Naive thymus-derived CD8-positive, alpha-beta T cell (primary cell): ENCODE measurements around the gene ENTPD7. TPM values are rescaled to one million over a fixed set of nuclear protein-coding genes. Genes with fewer than 3 reads are reported as not detected.
"Not testable (repeated sequence)": the region's sequence is repeated elsewhere in the genome, so short reads cannot be mapped to it uniquely, and the experiment has no call there.

Experiments
- ATAC-seq, 2 donors: fragments of 150-1000 bp; cut with Tn5 transposase in 1 of 2; sonication (Bioruptor Pico), chemical (Tn5 transposase) in 1 of 2; 1 replicate in 1 of 2; 2 replicates in 1 of 2; pipeline ENCODE4 v1.10.0; 2021; ENCODE audit warnings: mild to moderate bottlenecking in 2 of 2, moderate library complexity in 2 of 2
- POLR2A ChIA-PET: fragments of 350-600 bp; sonication (Branson Sonifier 250); formaldehyde crosslinking; loops from one replicate; lab custom pipeline; 2021; ENCODE audit warnings: antibody characterized with exemption; lab: Charles Lee
- DNase-seq, 10 donors: peaks; one replicate each; pipeline versions ENCODE4 v3.0.0 to v3.0.0-alpha.2; 2020 to 2022
- H3K27ac Mint-ChIP-seq, 10 donors: one replicate each; pipeline ENCODE4 v1.8.0; 2020 to 2022; ENCODE audit warnings: mild to moderate bottlenecking in 10 of 10, mixed read lengths in 10 of 10, moderate library complexity in 4 of 10, inconsistent platforms in 1 of 10
- H3K27me3 Mint-ChIP-seq, 5 donors: one replicate each; pipeline ENCODE4 v1.8.0; 2021 to 2022; ENCODE audit warnings: mixed read lengths in 5 of 5
- H3K36me3 Mint-ChIP-seq, 3 donors: one replicate each; pipeline ENCODE4 v1.8.0; 2020 to 2022; ENCODE audit warnings: mixed read lengths in 3 of 3, mild to moderate bottlenecking in 2 of 3, inconsistent platforms in 1 of 3
- H3K4me1 Mint-ChIP-seq, 4 donors: one replicate each; pipeline ENCODE4 v1.8.0; 2021 to 2022; ENCODE audit warnings: mixed read lengths in 4 of 4
- H3K4me3 Mint-ChIP-seq, 10 donors: one replicate each; pipeline ENCODE4 v1.8.0; 2020 to 2022; ENCODE audit warnings: mild to moderate bottlenecking in 10 of 10, mixed read lengths in 10 of 10, moderate library complexity in 6 of 10, inconsistent platforms in 1 of 10
- H3K9me3 Mint-ChIP-seq, 9 donors: one replicate each; pipeline ENCODE4 v1.8.0; 2020 to 2022; ENCODE audit warnings: mixed read lengths in 9 of 9, mild to moderate bottlenecking in 3 of 9, inconsistent platforms in 1 of 9, moderate library complexity in 1 of 9
- polyA plus RNA-seq, 3 donors: library from polyadenylated mRNA; unstranded; fragments of 300-500 nt; fragmentation: Illumina TruSeq; gene quantifications; one replicate each; pipeline ENCODE4 v1.2.3, GENCODE V29; 2021
- total RNA-seq, 8 experiments: library from RNA in 2 of 8; stranded (reverse) in 2 of 8; gene quantifications; one replicate each; pipeline ENCODE4 v1.2.3 and lab custom pipeline; 2021 to 2026

Gene ENTPD7
- total and polyA plus RNA-seq, 5 experiments from 2014 or later, result 0.33 to 2.9 (median 0.83) TPM

- Mint-ChIP-seq H3K27ac (no peak overlapping the region), H3K27me3 (no peaks in the 10 kb centered on the region), H3K9me3 (no peaks in the 10 kb centered on the region), H3K36me3 (peaks cover 0 to 67% (median 3%) of the 10 kb centered on the region in 3 donors), H3K4me3 (no peak overlapping the region), H3K4me1 (peaks cover 0 to 7% (median 3%) of the 10 kb centered on the region in 4 donors)
- ATAC-seq (no peak), DNase-seq (no peak)
- POLR2A ChIA-PET, result no interaction called here
Measured at GRCh38 chr10:99708428-99709012, 49.2 kb downstream of the ENTPD7 start.

- Mint-ChIP-seq H3K4me3 (no peak overlapping the region), H3K36me3 (peaks cover 0 to 68% (median 3%) of the 10 kb centered on the region in 3 donors), H3K27ac (peak overlapping the region in 3 of 10 donors; percentile 32 to 62 (median 60)), H3K4me1 (peaks cover 0 to 7% (median 3%) of the 10 kb centered on the region in 4 donors), H3K9me3 (no peaks in the 10 kb centered on the region), H3K27me3 (no peaks in the 10 kb centered on the region)
- DNase-seq, result no peak
- ATAC-seq, result no peak
- POLR2A ChIA-PET, result no interaction called here
Measured at GRCh38 chr10:99709480-99710229, 50.3 kb downstream of the ENTPD7 start.

- no peak overlapping the region for H3K4me3 Mint-ChIP-seq
- peaks cover 0 to 71% (median 3%) of the 10 kb centered on the region in 3 donors for H3K36me3 Mint-ChIP-seq
Measured at GRCh38 chr10:99711129-99711719, 51.9 kb downstream of the ENTPD7 start.

GRCh38 chr10:99714446-99714845 is 55.1 kb downstream of the ENTPD7 start:
- POLR2A ChIA-PET, result interaction anchor here (0.7 kb wide), 1 partner anchor 1887 kb away, joined by 4 read pairs; no protein-coding TSS in a partner anchor
- no peaks in the 10 kb centered on the region for H3K27me3 Mint-ChIP-seq
- peaks cover 0 to 87% (median 12%) of the 10 kb centered on the region in 3 donors for H3K36me3 Mint-ChIP-seq
- no peak for ATAC-seq
- peaks cover 0 to 2% (median under 1%) of the 10 kb centered on the region in 4 donors for H3K4me1 Mint-ChIP-seq
- DNase-seq, result no peak
- no peaks in the 10 kb centered on the region for H3K9me3 Mint-ChIP-seq
- H3K4me3 Mint-ChIP-seq, result no peak overlapping the region
- no peak overlapping the region for H3K27ac Mint-ChIP-seq

More at GRCh38 chr10:99711129-99711719, 51.9 kb downstream of the ENTPD7 start:
- ATAC-seq (peak; percentile 65 to 69), DNase-seq (peak in 4 of 10 donors; percentile 20 to 36 (median 34))
- H3K27ac Mint-ChIP-seq, result no peak overlapping the region
- H3K9me3 Mint-ChIP-seq, result no peaks in the 10 kb centered on the region
- POLR2A ChIA-PET, result no interaction called here
- H3K27me3 Mint-ChIP-seq, result no peaks in the 10 kb centered on the region
- peaks cover 0 to 7% (median 2%) of the 10 kb centered on the region in 4 donors for H3K4me1 Mint-ChIP-seq

GRCh38 chr10:99720387-99720786 is 61.1 kb downstream of the ENTPD7 start:
- DNase-seq, result no peak
- H3K36me3 Mint-ChIP-seq, result peaks cover 10 to 92% (median 21%) of the 10 kb centered on the region in 3 donors
- POLR2A ChIA-PET, result interaction anchor here (1.7 kb wide), 1 partner anchor 12 kb away, joined by 4 read pairs; the partner anchor contains the start of gene CUTC
- H3K9me3 Mint-ChIP-seq, result no peaks in the 10 kb centered on the region
- no peak overlapping the region for H3K4me3 Mint-ChIP-seq
- peaks cover 0 to 6% (median 1%) of the 10 kb centered on the region in 4 donors for H3K4me1 Mint-ChIP-seq
- no peak for ATAC-seq
- H3K27ac Mint-ChIP-seq, result peak overlapping the region in 1 of 10 donors; percentile 6
- H3K27me3 Mint-ChIP-seq, result no peaks in the 10 kb centered on the region

- peaks cover 20 to 44% (median 37%) of the 10 kb centered on the region in 4 donors for H3K4me1 Mint-ChIP-seq
- peaks cover 0 to 1% (median 0%) of the 10 kb centered on the region in 5 donors for H3K27me3 Mint-ChIP-seq
- H3K4me3 Mint-ChIP-seq, result peak overlapping the region in 2 of 10 donors; percentile 44 to 57
Measured at GRCh38 chr10:99730026-99730425, 70.7 kb downstream of the ENTPD7 start.

GRCh38 chr10:99731306-99732032 is 72.2 kb downstream of the ENTPD7 start:
- Mint-ChIP-seq H3K27me3 (peaks cover 0 to 1% (median 0%) of the 10 kb centered on the region in 5 donors), H3K4me1 (peaks cover 23 to 56% (median 50%) of the 10 kb centered on the region in 4 donors), H3K27ac (peak overlapping the region; percentile 97 to 100 (median 99)), H3K36me3 (peaks cover 0 to 44% (median 15%) of the 10 kb centered on the region in 3 donors), H3K4me3 (peak overlapping the region; percentile 99 to 100 (median 100)), H3K9me3 (no peaks in the 10 kb centered on the region)
- peak in 1 of 10 donors; percentile 0 for DNase-seq
- POLR2A ChIA-PET, result interaction anchor here (1.3 to 2.3 kb wide), 5 partner anchors 9 to 779 kb away, joined by 3 to 14 read pairs (median 5); partner anchors contain the start of genes ENTPD7 and SLC25A28
- ATAC-seq, result no peak

More at GRCh38 chr10:99730026-99730425, 70.7 kb downstream of the ENTPD7 start:
- H3K36me3 Mint-ChIP-seq, result peaks cover 0 to 50% (median 26%) of the 10 kb centered on the region in 3 donors
- no peak for DNase-seq
- peak overlapping the region in 1 of 10 donors; percentile 24 for H3K27ac Mint-ChIP-seq
- H3K9me3 Mint-ChIP-seq, result no peaks in the 10 kb centered on the region
- POLR2A ChIA-PET, result no interaction called here
- no peak for ATAC-seq

- Mint-ChIP-seq H3K4me1 (peaks cover 23 to 59% (median 52%) of the 10 kb centered on the region in 4 donors), H3K4me3 (peak within 1 kb of the TSS; percentile 99 to 100 (median 100)), H3K27me3 (peaks cover 0 to 1% (median 0%) of the 10 kb centered on the region in 5 donors), H3K9me3 (no peaks in the 10 kb centered on the region), H3K27ac (peak within 1 kb of the TSS; percentile 97 to 100 (median 99)), H3K36me3 (peaks cover 5 to 43% (median 9%) of the 10 kb centered on the region in 3 donors)
- peak; percentile 92 to 96 (median 93) for DNase-seq
- POLR2A ChIA-PET, result interaction anchor here (0.8 to 2.3 kb wide), 8 partner anchors 8 to 1995 kb away, joined by 3 to 14 read pairs (median 4); partner anchors contain the start of genes ENTPD7, GOT1, SLC25A28 and ZFYVE27
- ATAC-seq, result peak; percentile 88
Measured at GRCh38 chr10:99732033-99732842, 72.9 kb downstream of the ENTPD7 start, which contains the start of the genes COX15 and CUTC. Gene COX15 (minus strand): TSS chr10:99732127. CDS start chr10:99732049, 78 bp downstream. Gene CUTC (plus strand): TSS chr10:99732234. CDS start chr10:99732349, 115 bp downstream.

GRCh38 chr10:99733366-99733765 is 74.1 kb downstream of the ENTPD7 start:
- peaks cover 0 to 1% (median 0%) of the 10 kb centered on the region in 5 donors for H3K27me3 Mint-ChIP-seq
- peaks cover 24 to 63% (median 57%) of the 10 kb centered on the region in 4 donors for H3K4me1 Mint-ChIP-seq
- H3K27ac Mint-ChIP-seq, result peak overlapping the region in 7 of 10 donors; percentile 41 to 85 (median 70)
- H3K9me3 Mint-ChIP-seq, result no peaks in the 10 kb centered on the region
- DNase-seq (no peak), ATAC-seq (no peak)
- H3K4me3 Mint-ChIP-seq, result peak overlapping the region; percentile 50 to 100 (median 80)
- H3K36me3 Mint-ChIP-seq, result peaks cover 9 to 43% (median 14%) of the 10 kb centered on the region in 3 donors
- POLR2A ChIA-PET, result no interaction called here

- DNase-seq, H3K9me3 Mint-ChIP-seq, ATAC-seq, H3K27me3 Mint-ChIP-seq, POLR2A ChIA-PET: not testable (repeated sequence)
- peak overlapping the region in 3 of 10 donors; percentile 81 to 100 (median 82) for H3K4me3 Mint-ChIP-seq
- H3K27ac Mint-ChIP-seq, result peak overlapping the region in 2 of 10 donors; percentile 48 to 70
- H3K4me1 Mint-ChIP-seq, result peaks cover 24 to 57% (median 53%) of the 10 kb centered on the region in 4 donors
- peaks cover 17 to 42% (median 18%) of the 10 kb centered on the region in 3 donors for H3K36me3 Mint-ChIP-seq
Measured at GRCh38 chr10:99734111-99734510, 74.8 kb downstream of the ENTPD7 start.
